ENCODE measurements around the gene THBS1.

DNA sequence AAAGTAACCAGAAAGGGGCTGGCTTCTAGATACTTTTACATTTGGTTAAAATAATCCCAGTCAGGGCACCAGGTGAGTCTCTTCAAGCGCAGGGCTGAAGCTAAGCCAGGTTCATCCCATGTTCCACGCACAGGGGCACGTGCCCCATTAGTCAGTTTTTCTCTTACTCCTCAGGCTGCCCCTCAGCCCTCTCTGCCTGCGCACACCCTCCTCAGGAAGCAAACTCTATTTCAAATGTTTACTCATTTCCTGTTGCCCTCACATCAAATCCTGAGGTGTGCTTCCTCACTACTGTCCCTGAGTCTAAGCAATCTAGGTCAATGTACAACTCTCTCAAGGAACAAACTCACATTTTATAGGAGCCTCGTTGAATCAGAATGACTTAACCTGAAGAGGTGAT, 48.5 kb downstream of the THBS1 start:
- TF ChIP-seq, protein P1, sequence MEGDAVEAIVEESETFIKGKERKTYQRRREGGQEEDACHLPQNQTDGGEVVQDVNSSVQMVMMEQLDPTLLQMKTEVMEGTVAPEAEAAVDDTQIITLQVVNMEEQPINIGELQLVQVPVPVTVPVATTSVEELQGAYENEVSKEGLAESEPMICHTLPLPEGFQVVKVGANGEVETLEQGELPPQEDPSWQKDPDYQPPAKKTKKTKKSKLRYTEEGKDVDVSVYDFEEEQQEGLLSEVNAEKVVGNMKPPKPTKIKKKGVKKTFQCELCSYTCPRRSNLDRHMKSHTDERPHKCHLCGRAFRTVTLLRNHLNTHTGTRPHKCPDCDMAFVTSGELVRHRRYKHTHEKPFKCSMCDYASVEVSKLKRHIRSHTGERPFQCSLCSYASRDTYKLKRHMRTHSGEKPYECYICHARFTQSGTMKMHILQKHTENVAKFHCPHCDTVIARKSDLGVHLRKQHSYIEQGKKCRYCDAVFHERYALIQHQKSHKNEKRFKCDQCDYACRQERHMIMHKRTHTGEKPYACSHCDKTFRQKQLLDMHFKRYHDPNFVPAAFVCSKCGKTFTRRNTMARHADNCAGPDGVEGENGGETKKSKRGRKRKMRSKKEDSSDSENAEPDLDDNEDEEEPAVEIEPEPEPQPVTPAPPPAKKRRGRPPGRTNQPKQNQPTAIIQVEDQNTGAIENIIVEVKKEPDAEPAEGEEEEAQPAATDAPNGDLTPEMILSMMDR (IDR thresholded peaks at IDR 0.05): no peak
- TF ChIP-seq POLR2AphosphoS5 (IDR thresholded peaks at IDR 0.05) (no peak), EP300 (IDR thresholded peaks at IDR 0.05) (no peak)

Data from suprapubic skin (tissue), 4 donors.